HAP-1 (cell line): ENCODE measurements around the gene DDX27.

ENCODE experiments used
- DNase-seq, 2 experiments: peaks; one replicate each; pipeline ENCODE4 v3.0.0-alpha.2; 2016 to 2020; ENCODE audit warnings: low spot score in 2 of 2
- H3K27me3 ChIP-seq: fragments of 250-450 bp; sonication (Bioruptor Pico); 2 replicates; pipeline ENCODE4 v1.5.1; 2020; ENCODE audit warnings: low read depth, mild to moderate bottlenecking, moderate library complexity
- H3K36me3 ChIP-seq: fragments of 250-450 bp; sonication (Bioruptor Pico); replicated peaks from 2 replicates; pipeline ENCODE4 v1.5.1; 2020; ENCODE audit warnings: mild to moderate bottlenecking
- H3K4me1 ChIP-seq: fragments of 250-450 bp; sonication (Bioruptor Pico); 2 replicates; pipeline ENCODE4 v1.5.1; 2020; ENCODE audit warnings: mild to moderate bottlenecking
- H3K4me3 ChIP-seq: fragments of 250-450 bp; sonication (Bioruptor Pico); 2 replicates; pipeline ENCODE4 v1.5.1; 2020; ENCODE audit warnings: mild to moderate bottlenecking, moderate library complexity
- H3K9me3 ChIP-seq: fragments of 250-450 bp; sonication (Bioruptor Pico); 2 replicates; pipeline ENCODE4 v1.5.1; 2020; ENCODE audit warnings: mild to moderate bottlenecking, moderate library complexity
- in situ Hi-C: fragments of 300-500 bp; cut with MboI; formaldehyde crosslinking; loops from 3 replicates; pipeline ENCODE4 v1.14.3; 2020; ENCODE audit warnings: low sequenced_read_pairs, inconsistent platforms, mixed read lengths

The DDX27 gene

GRCh38 chr20:49288784-49289696 is 69.8 kb downstream of the DDX27 start:
- Histone ChIP-seq H3K36me3 (peaks cover 72% of the 10 kb centered on the region), H3K9me3 (0 out of 2 replicates have a peak, but pooled peaks cover 2% of the 10 kb centered on the region), H3K27me3 (no peaks in the 10 kb centered on the region), H3K4me3 (no peak overlapping the region), H3K4me1 (peaks cover 14% of the 10 kb centered on the region)
- no peak for DNase-seq
- in situ Hi-C loops = no loop called here

GRCh38 chr20:49290608-49291191 is 71.5 kb downstream of the DDX27 start:
- in situ Hi-C loops = no loop called here
- H3K4me1 ChIP-seq = no peaks in the 10 kb centered on the region; the same call in 1 of the 2 replicates
- no peaks in the 10 kb centered on the region for H3K27me3 ChIP-seq
- peaks cover 56% of the 10 kb centered on the region for H3K36me3 ChIP-seq
- 0 out of 2 replicates have a peak, but pooled peaks cover 2% of the 10 kb centered on the region for H3K9me3 ChIP-seq
- peak in 1 of 2 experiments; percentile 4 for DNase-seq
- H3K4me3 ChIP-seq = no peak overlapping the region

GRCh38 chr20:49291200-49291599 is 72.0 kb downstream of the DDX27 start:
- in situ Hi-C loops = no loop called here

GRCh38 chr20:49292010-49292409 is 72.8 kb downstream of the DDX27 start:
- Histone ChIP-seq H3K27me3 (no peaks in the 10 kb centered on the region), H3K4me3 (no peak overlapping the region), H3K36me3 (peaks cover 43% of the 10 kb centered on the region), H3K9me3 (no peaks in the 10 kb centered on the region), H3K4me1 (no peaks in the 10 kb centered on the region)
- no peak for DNase-seq
- in situ Hi-C loops = no loop called here

More at GRCh38 chr20:49291200-49291599, 72.0 kb downstream of the DDX27 start:
- Histone ChIP-seq H3K4me3 (no peak overlapping the region), H3K36me3 (peaks cover 51% of the 10 kb centered on the region), H3K4me1 (no peaks in the 10 kb centered on the region; the same call in 1 of the 2 replicates), H3K9me3 (0 out of 2 replicates have a peak, but pooled peaks cover 1% of the 10 kb centered on the region), H3K27me3 (no peaks in the 10 kb centered on the region)
- peak in 1 of 2 experiments; percentile 6 for DNase-seq

GRCh38 chr20:49293122-49293521 is 73.9 kb downstream of the DDX27 start:
- in situ Hi-C loops = no loop called here
- DNase-seq = no peak
- Histone ChIP-seq H3K36me3 (peaks cover 32% of the 10 kb centered on the region), H3K27me3 (no peaks in the 10 kb centered on the region), H3K4me1 (no peaks in the 10 kb centered on the region), H3K4me3 (no peak overlapping the region), H3K9me3 (no peaks in the 10 kb centered on the region)
